Peyer's patch (tissue), 4 donors: Measurements from ENCODE around the gene KIF11. TPM values are rescaled to one million over a fixed set of nuclear protein-coding genes. Genes with fewer than 3 reads are reported as not detected.

Experiments used
- DNase-seq, 3 donors: peaks; one replicate each; pipeline ENCODE4 v3.0.0-alpha.2; 2017 to 2019
- H3K27ac ChIP-seq, 4 donors: fragments of 200-600 bp; sonication (generic); one replicate each; pipeline ENCODE4 v1.5.1; 2016 to 2019
- H3K27me3 ChIP-seq, 2 donors: fragments of 200-600 bp; sonication (generic); one replicate each; pipeline ENCODE4 v1.5.1; 2019
- H3K36me3 ChIP-seq, 3 donors: fragments of 200-600 bp; sonication (generic); one replicate each; pipeline ENCODE4 v1.5.1; 2016 to 2019
- H3K4me1 ChIP-seq, 4 donors: fragments of 200-600 bp; sonication (generic); one replicate each; pipeline ENCODE4 v1.5.1; 2016 to 2019
- H3K4me3 ChIP-seq, 4 donors: fragments of 200-600 bp; sonication (generic); 1 replicate in 3 of 4; 2 replicates in 1 of 4; pipeline ENCODE4 v1.5.1; 2016 to 2019; ENCODE audit warnings: mild to moderate bottlenecking in 1 of 4
- H3K9me3 ChIP-seq, 4 donors: fragments of 200-600 bp; sonication (generic); one replicate each; pipeline ENCODE4 v1.5.1; 2016 to 2019; ENCODE audit warnings: mild to moderate bottlenecking in 1 of 4
- CTCF ChIP-seq, 6 experiments: fragments of 450-650 bp in 4 of 6; fragments of 200-600 bp in 2 of 6; sonication (generic) in 1 of 6; IDR thresholded peaks; one replicate each; pipeline ENCODE4 v1.5.1; 2017 to 2019; ENCODE audit warnings: antibody characterized with exemption in 6 of 6, mild to moderate bottlenecking in 3 of 6, moderate library complexity in 1 of 6
- POLR2A ChIP-seq, 2 donors: fragments of 450-650 bp; IDR thresholded peaks; one replicate each; pipeline ENCODE4 v1.5.1; 2017; ENCODE audit warnings: antibody characterized with exemption in 2 of 2, mild to moderate bottlenecking in 2 of 2, moderate library complexity in 2 of 2
- total RNA-seq, 4 donors: library from RNA; depleted of rRNA; stranded (reverse); fragments of >200 nt; gene quantifications; one replicate each; pipeline ENCODE4 v1.1.0, GENCODE V29; 2016

Gene KIF11
- total RNA-seq, 4 donors from 2014 or later, result 1.4 to 5.1 (median 3.4) TPM

- Histone ChIP-seq H3K27ac (no peak overlapping the region), H3K27me3 (no peaks in the 10 kb centered on the region), H3K9me3 (peaks cover 0 to 12% (median 0%) of the 10 kb centered on the region in 4 donors), H3K4me1 (no peaks in the 10 kb centered on the region), H3K4me3 (no peak overlapping the region), H3K36me3 (peaks cover 0 to 29% (median 0%) of the 10 kb centered on the region in 3 donors)
- TF ChIP-seq CTCF (IDR thresholded peaks at IDR 0.05), result peak in 1 of 6 experiments; percentile 7
- TF ChIP-seq POLR2A (IDR thresholded peaks at IDR 0.05), result no peak
- DNase-seq, result no peak
These were observed 40.6 kb upstream of the KIF11 start for GRCh38 chr10:92552310-92552709.

GRCh38 chr10:92553959-92554358 is 39.0 kb upstream of the KIF11 start:
- Histone ChIP-seq H3K27me3 (no peaks in the 10 kb centered on the region), H3K27ac (no peak overlapping the region), H3K4me1 (no peaks in the 10 kb centered on the region), H3K4me3 (no peak overlapping the region), H3K9me3 (peaks cover 0 to 12% (median 0%) of the 10 kb centered on the region in 4 donors), H3K36me3 (peaks cover 0 to 38% (median 0%) of the 10 kb centered on the region in 3 donors)
- TF ChIP-seq POLR2A (IDR thresholded peaks at IDR 0.05) (no peak), CTCF (IDR thresholded peaks at IDR 0.05) (no peak)
- DNase-seq, result no peak

DNA sequence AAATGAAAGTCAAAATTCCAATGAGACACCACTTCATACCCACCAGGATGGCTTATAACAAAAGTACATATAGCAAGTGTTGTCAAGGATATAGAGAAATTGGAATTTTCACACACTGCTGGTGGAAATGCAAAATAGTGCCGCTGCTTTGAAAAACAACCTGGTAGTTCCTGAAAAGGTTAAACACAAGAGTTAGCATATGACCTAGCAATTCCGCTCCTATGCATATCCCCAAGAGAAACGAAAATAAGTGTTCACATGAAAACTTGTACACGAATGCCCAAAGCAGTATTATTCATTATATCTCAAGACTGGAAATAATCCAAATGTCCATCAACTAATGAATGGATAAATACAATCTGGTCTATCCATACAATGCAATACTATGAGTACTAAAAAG is 33.9 kb upstream of the KIF11 start:
- TF ChIP-seq POLR2A (IDR thresholded peaks at IDR 0.05) (no peak), CTCF (IDR thresholded peaks at IDR 0.05) (no peak)
- no peak overlapping the region for H3K4me3 ChIP-seq
- no peaks in the 10 kb centered on the region for H3K27me3 ChIP-seq
- peaks cover 0 to 8% (median 0%) of the 10 kb centered on the region in 4 donors for H3K9me3 ChIP-seq
- peaks cover 0 to 50% (median 0%) of the 10 kb centered on the region in 3 donors for H3K36me3 ChIP-seq
- no peak overlapping the region for H3K27ac ChIP-seq
- H3K4me1 ChIP-seq, result no peaks in the 10 kb centered on the region
- no peak for DNase-seq

DNA sequence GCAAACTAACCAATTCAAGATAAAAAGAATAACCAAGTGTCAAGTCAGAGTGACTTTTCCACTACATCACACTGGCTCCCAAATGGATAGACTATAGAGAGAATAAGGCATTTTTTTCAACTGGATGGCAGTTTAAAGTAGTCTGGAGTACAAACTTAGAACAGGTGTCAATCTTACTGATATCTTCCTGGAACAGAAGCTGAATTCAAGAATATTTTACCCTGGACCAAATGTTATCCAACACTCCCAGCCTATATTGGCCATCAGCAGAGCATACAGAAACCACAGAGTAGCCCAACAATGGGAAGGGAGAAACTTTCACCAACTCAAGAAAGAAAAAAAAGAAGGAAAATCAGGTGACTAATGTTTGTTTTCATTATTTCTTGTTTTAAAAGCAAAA is 30.5 kb upstream of the KIF11 start:
- DNase-seq, result no peak
- Histone ChIP-seq H3K9me3 (no peaks in the 10 kb centered on the region), H3K36me3 (peaks cover 0 to 29% (median 0%) of the 10 kb centered on the region in 3 donors), H3K27me3 (no peaks in the 10 kb centered on the region), H3K4me3 (no peak overlapping the region), H3K4me1 (no peaks in the 10 kb centered on the region), H3K27ac (no peak overlapping the region)
- TF ChIP-seq CTCF (IDR thresholded peaks at IDR 0.05), result no peak
- TF ChIP-seq POLR2A (IDR thresholded peaks at IDR 0.05), result no peak

DNA sequence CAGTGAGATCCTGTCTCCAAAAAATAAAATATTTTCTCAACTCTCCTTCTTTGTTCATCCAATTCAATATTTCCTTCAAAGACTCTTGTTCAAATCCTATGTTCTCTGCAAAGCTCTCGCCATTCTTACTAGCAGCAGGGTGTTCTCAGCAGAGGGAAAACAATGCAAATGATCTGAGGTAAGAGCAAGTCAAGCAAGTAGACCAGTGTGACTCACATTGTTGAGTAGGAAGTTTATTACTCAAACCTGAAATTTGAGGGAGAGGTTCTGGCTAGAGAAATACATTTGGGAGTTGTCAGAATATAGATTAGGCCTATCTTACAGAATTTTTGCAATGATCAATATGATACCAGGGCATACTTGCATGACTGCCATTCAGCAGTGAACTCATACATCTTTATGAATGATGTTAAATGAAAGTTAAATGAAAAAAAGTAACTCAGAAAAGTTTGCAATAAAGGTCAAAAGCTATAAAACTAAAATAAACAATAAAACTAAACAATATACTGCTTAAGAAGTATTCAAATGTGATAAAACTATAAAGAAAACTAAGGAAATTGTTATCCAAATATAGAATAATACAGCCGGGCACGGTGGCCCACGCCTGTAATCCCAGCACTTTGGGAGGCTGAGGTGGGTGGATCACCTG is 24.9 kb upstream of the KIF11 start:
- no peak for DNase-seq
- no peaks in the 10 kb centered on the region for H3K27me3 ChIP-seq
- peaks cover 0 to 20% (median 0%) of the 10 kb centered on the region in 4 donors for H3K4me1 ChIP-seq
- no peak for TF ChIP-seq POLR2A (IDR thresholded peaks at IDR 0.05)
- TF ChIP-seq CTCF (IDR thresholded peaks at IDR 0.05), result no peak
- no peak overlapping the region for H3K27ac ChIP-seq
- no peaks in the 10 kb centered on the region for H3K9me3 ChIP-seq
- no peak overlapping the region for H3K4me3 ChIP-seq
- no peaks in the 10 kb centered on the region for H3K36me3 ChIP-seq
